ENCODE results near the gene PIK3R2.

GRCh38 chr19:18117692-18118378 is 35.1 kb upstream of the PIK3R2 start:
- TF ChIP-seq EZH2 (IDR thresholded peaks at IDR 0.05; ENCODE audit: insufficient read depth, poor library complexity, severe bottlenecking) (no peak), EZH2phosphoT487 (IDR thresholded peaks at IDR 0.05; ENCODE audit: insufficient read depth, low read depth) (no peak)
